Nephron (organoid): ENCODE measurements around the gene C5orf24.
A peak's percentile ranks its signal among the peaks of the same experiment; 100 is the strongest.

ENCODE experiments used
- H3K27ac Mint-ChIP-seq, 3 experiments: 2 replicates each; pipeline ENCODE4 v1.8.0; 2020; ENCODE audit warnings: mixed read lengths in 3 of 3, mild to moderate bottlenecking in 2 of 3, moderate library complexity in 1 of 3
- H3K27me3 Mint-ChIP-seq: 2 replicates; pipeline ENCODE4 v1.8.0; 2021; ENCODE audit warnings: low read depth, mild to moderate bottlenecking, moderate library complexity, mixed read lengths
- H3K36me3 Mint-ChIP-seq: 2 replicates; pipeline ENCODE4 v1.8.0; 2020; ENCODE audit warnings: low read depth, mixed read lengths
- H3K4me1 Mint-ChIP-seq: 2 replicates; pipeline ENCODE4 v1.8.0; 2020; ENCODE audit warnings: mixed read lengths
- H3K4me3 Mint-ChIP-seq, 3 experiments: 2 replicates each; pipeline ENCODE4 v1.8.0; 2020; ENCODE audit warnings: mild to moderate bottlenecking in 3 of 3, mixed read lengths in 3 of 3, moderate library complexity in 2 of 3
- H3K9me3 Mint-ChIP-seq: 2 replicates; pipeline ENCODE4 v1.8.0; 2020; ENCODE audit warnings: mixed read lengths
- TF ChIP-seq, protein P1 (sequence below), 3 experiments: fragments of 200-600 bp; sonication (generic); IDR thresholded peaks; one replicate each; pipeline ENCODE4 v1.5.0; 2021; ENCODE audit warnings: antibody characterized with exemption in 3 of 3; ENCODE audit not compliant: unreplicated experiment in 3 of 3

C5orf24 gene

GRCh38 chr5:134845852-134846640, at the start of gene C5orf24:
C5orf24 (plus strand) TSS chr5:134845968; CDS start chr5:134854901, 8,933 bp downstream.
- Mint-ChIP-seq H3K27ac (peak within 1 kb of the TSS; percentile 95 to 98 (median 97)), H3K9me3 (no peaks in the 10 kb centered on the region), H3K36me3 (peaks cover 23% of the 10 kb centered on the region), H3K4me3 (peak within 1 kb of the TSS; percentile 93 to 95 (median 95)), H3K27me3 (no peaks in the 10 kb centered on the region), H3K4me1 (peaks cover 18% of the 10 kb centered on the region)
- TF ChIP-seq, protein P1, sequence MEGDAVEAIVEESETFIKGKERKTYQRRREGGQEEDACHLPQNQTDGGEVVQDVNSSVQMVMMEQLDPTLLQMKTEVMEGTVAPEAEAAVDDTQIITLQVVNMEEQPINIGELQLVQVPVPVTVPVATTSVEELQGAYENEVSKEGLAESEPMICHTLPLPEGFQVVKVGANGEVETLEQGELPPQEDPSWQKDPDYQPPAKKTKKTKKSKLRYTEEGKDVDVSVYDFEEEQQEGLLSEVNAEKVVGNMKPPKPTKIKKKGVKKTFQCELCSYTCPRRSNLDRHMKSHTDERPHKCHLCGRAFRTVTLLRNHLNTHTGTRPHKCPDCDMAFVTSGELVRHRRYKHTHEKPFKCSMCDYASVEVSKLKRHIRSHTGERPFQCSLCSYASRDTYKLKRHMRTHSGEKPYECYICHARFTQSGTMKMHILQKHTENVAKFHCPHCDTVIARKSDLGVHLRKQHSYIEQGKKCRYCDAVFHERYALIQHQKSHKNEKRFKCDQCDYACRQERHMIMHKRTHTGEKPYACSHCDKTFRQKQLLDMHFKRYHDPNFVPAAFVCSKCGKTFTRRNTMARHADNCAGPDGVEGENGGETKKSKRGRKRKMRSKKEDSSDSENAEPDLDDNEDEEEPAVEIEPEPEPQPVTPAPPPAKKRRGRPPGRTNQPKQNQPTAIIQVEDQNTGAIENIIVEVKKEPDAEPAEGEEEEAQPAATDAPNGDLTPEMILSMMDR (IDR thresholded peaks at IDR 0.05; ENCODE audit: unreplicated experiment in 3 of 3) = no peak

GRCh38 chr5:134798468-134798867, 47.3 kb upstream of the C5orf24 start:
- Mint-ChIP-seq H3K27me3 (no peaks in the 10 kb centered on the region), H3K27ac (no peak overlapping the region), H3K9me3 (no peaks in the 10 kb centered on the region), H3K4me3 (no peak overlapping the region), H3K4me1 (no peaks in the 10 kb centered on the region), H3K36me3 (peaks cover 71% of the 10 kb centered on the region)
- TF ChIP-seq, protein P1 (IDR thresholded peaks at IDR 0.05; ENCODE audit: unreplicated experiment in 3 of 3) = no peak

DNA sequence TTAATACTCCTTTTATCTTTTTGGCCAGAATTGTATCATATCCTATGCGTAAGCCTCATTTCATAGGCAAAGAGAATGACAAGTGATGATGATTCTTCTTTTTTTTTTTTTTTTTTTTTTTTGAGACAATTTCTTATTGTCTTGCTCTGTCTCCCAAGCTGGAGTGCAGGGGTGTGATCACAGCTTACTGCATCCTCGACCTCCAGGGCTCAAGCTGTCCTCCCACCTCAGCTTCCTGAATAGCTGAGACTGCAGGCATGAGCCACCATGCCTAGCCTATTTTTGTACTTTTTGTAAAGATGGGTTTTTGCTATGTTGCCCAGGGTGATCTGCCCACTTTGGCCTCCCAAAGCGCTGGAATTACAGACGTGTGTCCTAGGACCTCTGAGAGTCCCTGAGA, 41.9 kb upstream of the C5orf24 start:
- no peak overlapping the region for H3K27ac Mint-ChIP-seq
- TF ChIP-seq, protein P1 (IDR thresholded peaks at IDR 0.05; ENCODE audit: unreplicated experiment in 3 of 3) = no peak
- H3K4me3 Mint-ChIP-seq = no peak overlapping the region
- peaks cover 49% of the 10 kb centered on the region for H3K36me3 Mint-ChIP-seq
- H3K27me3 Mint-ChIP-seq = no peaks in the 10 kb centered on the region
- no peaks in the 10 kb centered on the region for H3K9me3 Mint-ChIP-seq
- H3K4me1 Mint-ChIP-seq = no peaks in the 10 kb centered on the region

DNA sequence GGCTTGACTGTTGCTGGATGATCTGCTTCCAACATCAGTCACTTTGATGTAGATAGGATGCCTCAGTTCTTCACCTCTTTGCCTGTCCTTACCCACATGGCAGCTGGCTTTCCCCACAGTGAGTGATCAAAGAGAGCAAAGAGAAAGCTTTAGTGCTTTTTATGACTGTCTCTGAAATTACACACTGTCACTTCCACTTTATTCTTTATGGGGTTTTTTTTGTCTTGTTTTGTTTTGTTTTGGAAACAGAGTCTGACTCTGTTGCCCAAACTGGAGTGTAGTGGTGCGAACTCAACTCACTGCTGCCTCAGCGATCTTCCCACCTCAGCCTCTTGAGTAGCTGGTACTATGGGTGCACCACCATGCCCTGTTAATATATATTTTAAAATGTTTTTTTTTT, 32.4 kb upstream of the C5orf24 start:
- Mint-ChIP-seq H3K9me3 (no peaks in the 10 kb centered on the region), H3K27me3 (no peaks in the 10 kb centered on the region), H3K27ac (no peak overlapping the region), H3K4me3 (no peak overlapping the region), H3K4me1 (no peaks in the 10 kb centered on the region), H3K36me3 (peaks cover 57% of the 10 kb centered on the region)
- TF ChIP-seq, protein P1 (IDR thresholded peaks at IDR 0.05; ENCODE audit: unreplicated experiment in 3 of 3) = no peak

DNA sequence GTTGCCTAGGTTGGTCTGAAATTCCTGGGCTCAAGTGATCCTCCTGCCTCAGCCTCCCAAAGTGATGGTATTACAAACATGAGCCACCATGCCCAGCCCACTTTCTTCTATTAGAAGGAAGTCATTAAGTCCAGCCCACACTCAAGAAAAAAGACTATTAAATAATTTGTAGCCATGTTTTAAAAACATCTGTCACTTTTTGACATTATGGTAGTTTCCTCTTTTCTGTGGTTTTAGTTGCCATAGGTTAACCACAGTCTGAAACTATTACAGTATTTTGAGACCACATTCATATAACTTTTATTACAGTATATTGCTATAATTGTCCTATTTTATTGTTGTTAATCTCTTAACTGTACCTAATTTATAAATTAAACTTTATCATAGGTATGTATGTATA, 31.9 kb upstream of the C5orf24 start:
- no peak overlapping the region for H3K4me3 Mint-ChIP-seq
- peaks cover 57% of the 10 kb centered on the region for H3K36me3 Mint-ChIP-seq

More for the DNA sequence above, 31.9 kb upstream of the C5orf24 start:
- TF ChIP-seq, protein P1 (IDR thresholded peaks at IDR 0.05; ENCODE audit: unreplicated experiment in 3 of 3) = no peak
- no peaks in the 10 kb centered on the region for H3K4me1 Mint-ChIP-seq
- H3K9me3 Mint-ChIP-seq = no peaks in the 10 kb centered on the region
- H3K27me3 Mint-ChIP-seq = no peaks in the 10 kb centered on the region
- H3K27ac Mint-ChIP-seq = no peak overlapping the region
